ENCODE measurements around the gene PAEP.

Gene PAEP

DNA sequence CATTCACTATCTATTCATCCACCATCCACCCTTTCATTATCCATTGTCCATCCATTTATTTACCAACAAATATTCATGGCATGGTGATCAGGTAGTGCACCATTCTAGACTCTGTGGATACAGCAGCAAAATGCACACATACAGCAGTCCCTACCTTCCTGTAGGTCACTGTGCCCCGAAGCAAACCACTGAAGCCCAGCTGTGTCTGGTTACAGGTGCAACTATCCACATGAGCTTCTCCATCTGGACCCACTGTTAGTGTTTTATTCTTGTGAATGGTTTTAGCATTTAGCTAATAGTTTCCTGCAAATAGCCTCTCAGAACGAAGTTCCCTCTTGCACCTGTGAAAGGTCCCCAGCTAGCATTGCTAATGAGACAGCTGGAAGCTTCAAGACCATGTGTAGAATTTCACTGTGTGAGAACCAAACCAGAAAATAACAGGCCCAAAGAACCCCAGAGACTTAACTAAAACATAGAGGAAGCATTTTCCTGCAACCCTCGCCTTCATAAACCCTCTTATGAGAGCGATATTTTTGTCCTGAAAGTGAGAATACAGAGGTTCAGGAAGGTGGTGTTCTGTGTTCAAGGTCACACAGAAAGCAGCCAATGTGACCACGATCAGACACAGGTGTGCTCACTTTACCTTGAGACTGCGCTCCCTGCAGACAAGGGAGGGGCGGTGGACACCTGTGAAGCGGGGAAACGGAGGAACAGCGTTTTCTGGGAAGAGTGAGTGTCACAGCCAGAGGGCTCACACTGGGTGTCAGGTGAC is 18.5 kb downstream of the PAEP start:
- DNase-seq (ENCODE audit: low read depth): no peak

DNA sequence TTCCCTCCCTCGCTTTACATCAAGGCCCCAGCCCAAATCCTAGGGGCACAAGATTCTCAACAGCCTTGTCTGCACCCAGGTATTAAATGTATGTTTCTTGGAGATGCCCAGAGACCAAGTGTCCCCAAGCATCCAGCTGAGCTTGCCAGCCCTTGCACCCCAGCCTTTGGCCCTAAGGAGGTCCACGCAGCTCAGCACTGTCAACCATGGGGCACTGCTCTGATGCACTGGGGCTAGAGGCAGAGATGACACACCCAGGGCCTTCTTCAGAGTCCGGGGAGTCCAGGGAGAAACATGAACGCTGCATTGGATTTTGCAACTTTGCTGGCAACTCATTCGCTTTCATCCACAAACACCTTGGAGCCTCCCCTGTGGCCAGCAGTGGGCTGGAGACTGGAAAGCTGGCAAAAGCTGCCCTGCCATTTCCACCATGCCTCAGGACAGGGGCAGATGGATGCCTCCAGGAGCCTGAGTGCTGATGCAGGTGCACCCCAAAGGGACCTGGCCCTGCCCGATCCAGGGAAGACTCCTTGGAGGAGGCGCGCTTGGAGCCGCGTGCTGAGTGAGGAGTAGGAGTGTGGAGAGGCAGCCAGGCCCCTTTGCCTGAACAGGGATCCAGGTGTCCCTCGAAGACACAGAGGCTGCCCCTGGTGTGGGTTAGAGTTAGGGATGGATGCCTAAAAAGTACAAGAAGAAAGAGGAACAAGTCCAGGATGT is 19.3 kb downstream of the PAEP start:
- DNase-seq (ENCODE audit: low read depth): no peak

DNA sequence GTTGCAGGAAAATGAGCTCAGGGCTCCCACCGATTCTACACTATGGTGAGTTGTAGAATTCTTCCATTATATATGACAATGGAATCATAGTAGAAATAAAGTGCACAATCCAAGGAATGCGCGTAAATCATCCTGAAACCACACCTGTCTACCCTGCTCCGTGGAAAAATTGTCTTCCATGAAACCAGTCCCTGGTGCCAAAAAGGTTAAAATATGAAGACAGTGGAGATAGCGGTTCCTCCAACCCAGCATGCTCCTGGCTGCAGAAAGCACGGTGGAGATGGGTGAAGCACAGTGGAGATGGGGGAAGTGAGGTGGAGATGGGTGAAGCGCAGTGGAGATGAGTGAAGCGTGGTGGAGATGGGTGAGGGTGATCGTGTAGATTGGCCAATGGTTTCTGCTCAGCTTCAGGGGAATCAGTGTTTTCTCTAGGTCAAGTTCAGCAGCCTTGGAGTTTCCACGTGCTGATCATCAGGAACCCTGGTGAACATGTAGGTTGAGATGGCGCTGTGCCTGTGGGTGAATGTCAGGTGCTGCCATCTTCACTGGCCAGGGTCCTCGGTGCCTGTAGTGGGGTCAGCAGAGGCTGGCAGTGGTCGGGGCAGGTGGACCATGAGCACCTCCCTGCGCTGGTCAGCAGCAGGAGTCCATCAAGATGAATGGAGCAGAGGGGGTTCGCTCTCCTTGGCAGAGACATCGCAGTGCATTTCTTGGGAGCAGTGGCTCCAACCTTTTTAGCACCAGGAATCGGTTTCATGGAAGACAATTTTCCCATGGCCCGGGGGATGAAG is 20.3 kb downstream of the PAEP start:
- DNase-seq (ENCODE audit: low read depth): no peak

DNA sequence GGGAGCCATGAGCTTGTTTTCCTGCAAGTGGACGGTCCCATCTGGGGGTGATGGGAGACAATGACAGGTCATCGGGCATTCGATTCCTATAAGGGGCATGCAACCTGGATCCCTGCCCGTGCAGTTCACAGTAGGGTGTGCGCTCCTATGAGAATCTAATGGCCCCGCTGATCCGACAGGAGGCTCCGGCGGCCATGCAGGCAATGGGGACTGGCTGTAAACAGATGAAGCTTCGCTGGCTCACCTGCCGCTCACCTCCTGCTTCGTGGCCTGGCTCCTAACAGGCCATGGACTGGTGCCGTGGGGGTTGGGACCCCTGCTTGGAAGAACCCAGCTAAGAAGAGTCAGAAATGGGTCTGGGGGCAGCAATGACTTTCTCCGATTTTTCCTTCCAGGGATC is 21.0 kb downstream of the PAEP start:
- no peak for DNase-seq (ENCODE audit: low read depth)

DNA sequence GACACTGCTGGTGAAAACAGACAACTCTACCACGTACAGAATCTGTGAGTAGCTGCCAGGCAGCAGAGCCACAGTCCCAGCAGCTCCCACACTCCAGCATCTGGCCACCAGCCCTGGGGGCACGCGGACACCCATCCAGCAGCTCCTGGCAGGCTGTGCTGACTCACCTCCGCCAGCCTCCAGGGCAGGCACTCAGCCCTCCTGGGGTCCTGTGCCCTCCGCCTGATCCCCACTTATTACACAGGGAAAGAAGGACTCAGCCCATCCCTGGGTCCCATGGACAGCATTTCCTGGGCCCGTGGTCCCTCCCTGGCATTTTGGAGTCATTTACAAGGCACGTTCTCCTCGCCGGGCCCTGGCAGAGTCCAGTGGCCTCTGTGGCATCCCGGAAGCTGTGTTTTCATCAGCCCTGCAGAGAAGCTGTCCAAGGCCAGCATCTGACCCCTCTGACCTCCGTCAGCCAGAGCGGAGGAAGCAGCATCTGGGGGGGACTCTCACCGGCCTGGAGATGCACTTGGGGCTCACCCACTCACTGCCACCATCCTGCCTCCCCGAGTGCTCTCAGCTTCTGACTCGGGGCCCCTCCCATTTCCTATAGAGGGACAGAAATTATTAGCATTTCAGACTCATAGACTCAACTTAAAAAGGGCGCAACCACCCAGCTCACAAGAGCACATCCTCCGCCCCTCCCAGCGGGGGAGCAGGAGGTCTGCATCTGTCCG is 21.6 kb downstream of the PAEP start:
- DNase-seq (ENCODE audit: low read depth): no peak

DNA sequence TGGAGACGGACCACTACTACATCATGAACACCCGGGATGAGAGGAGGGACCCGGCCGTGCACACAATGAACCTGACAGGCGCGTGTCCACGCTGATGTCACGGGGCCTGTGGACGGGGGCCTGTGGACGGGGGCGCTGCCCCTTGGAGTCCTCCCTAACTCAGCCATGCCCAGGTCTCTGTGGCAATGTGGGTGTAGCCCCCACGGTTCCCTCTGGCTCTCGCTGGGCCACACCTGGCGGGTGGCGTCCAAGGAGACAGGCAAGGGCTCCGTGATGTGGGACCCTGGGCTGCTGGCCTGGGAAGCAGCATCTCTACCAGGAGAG is 22.1 kb downstream of the PAEP start:
- DNase-seq (ENCODE audit: low read depth): no peak

DNA sequence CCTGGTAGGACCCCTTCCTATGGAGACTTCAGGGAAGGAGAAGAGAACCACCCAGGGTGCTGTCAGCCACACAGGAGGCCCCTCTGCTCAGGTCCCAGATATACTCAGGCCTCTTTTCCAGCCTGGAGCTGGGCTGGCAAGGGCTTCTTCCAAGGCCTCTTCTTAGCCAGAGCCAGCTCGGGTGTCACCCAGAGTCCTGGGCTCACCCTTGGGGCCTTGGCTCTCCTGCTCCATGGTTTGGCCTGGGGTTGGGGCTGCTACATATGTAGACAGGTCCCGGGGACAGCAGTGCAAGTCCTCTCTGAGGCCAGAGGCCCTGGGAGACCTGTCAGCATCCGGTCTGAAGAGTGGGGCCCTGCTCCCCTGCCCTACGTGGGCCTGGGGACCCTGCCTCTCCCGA is 22.8 kb downstream of the PAEP start:
- no peak for DNase-seq (ENCODE audit: low read depth)

DNA sequence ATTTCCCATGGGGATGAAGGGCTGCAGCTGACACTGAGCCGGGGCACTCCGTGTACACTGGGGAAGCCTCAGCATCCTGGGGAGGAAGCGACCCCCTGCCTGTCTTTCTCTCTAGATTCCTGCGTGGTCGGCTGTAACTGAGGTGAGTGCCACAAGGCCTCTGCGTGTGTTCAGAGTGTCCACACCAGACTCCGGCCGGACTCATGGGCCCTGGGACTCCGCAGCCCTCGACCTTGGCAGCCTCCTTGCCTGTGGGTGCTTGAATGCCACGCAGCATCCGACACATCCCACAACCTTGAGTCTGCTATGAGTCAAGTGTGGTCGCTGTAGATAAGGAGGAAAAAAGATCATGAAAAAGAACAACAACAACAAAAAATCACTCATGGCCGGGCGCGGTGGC is 23.4 kb downstream of the PAEP start:
- no peak for DNase-seq (ENCODE audit: low read depth)

DNA sequence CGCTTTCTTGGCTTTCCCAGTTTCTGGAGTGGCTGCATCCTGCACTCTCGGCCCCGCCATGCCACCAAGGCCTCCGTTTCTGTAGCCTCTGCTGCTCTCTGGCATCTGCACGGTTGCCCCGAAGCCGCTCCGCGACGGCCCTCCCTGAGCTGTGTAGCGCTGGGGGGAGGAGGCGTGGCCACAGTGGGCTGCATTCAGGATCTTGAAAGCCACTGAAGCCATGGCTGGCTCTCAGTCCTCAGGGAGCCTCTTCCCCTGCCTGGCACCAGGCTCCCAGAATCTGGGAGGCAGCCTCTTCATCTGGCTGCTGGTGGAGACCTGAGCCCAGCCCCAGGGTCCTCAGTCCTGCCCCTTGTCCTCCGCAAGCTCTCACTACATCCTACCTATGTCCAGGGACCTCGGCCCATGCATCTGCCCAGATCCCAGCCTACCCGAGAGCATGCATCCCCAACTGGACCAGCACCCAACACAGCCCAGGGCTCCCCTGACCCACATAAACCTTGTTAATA is 25.1 kb downstream of the PAEP start:
- no peak for DNase-seq (ENCODE audit: low read depth)

DNA sequence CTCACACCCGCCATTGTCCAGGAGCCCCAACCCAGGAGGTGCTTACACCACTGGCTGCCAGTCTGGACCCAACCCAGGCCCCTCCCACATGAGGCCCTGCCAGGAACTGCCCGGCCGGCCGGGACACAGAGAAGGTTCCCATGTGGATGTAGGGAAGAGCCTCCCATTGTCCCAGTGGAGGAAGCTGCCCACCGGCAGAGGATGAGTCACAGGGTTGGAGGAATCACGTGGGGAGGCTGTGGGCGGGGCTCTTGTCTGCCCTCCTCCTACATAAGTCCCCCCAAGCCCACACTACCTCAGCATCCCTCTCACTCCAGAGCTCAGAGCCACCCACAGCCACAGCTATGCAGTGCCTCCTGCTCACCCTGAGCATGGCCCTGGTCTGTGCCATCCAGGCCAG is 26.1 kb downstream of the PAEP start:
- DNase-seq (ENCODE audit: low read depth): no peak

DNA sequence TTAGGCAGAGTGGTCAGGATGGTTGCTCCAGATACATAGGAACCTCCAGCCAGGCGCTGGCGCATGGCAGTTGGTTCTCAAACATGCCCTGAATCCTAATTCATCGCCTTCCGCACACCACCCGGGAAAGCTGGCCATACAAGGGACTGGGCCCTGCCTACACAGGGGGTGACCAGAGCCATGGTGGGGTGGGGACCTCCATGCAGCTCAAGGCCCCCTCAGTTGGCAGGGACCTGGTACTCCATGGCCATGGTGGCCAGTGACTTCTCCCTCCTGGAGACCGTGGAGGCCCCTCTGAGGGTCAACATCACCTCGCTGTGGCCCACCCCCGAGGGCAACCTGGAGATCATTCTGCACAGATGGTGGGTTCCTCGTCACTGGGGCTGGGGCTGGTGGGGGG is 26.8 kb downstream of the PAEP start:
- DNase-seq (ENCODE audit: low read depth): no peak

DNA sequence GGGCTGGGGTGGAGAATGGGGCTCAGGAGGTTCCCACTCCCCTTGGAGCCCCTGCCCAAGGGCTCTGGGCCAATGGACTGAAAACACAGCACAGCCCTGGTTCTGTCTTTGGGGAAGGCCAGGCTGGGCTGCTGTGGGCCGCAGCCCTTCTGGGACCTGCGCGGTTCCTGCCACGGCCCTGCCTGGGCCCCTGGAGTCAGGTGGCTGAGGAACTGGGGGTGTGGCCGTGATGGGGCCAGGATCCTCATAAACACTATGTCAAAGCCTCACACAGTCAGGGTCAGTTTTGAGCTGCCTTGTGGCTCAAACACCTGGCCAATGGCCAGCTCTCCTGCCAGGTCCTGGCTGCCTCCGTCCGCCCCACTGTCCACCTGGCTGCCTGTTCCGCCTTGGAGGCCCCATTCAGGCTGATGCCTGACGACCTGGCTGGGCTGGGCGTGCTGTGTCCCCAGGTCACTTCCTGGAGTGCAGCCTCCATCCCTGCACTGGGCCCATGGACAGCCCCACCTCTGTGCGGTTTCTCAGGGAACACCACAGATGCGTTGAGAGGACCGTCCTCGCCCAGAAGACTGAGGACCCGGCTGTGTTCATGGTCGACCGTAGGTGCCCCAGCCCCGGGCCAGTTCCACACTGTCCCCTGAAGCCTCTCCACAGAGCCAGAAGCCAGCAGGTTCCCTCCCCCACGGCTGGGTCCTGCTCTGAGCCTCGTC is 27.5 kb downstream of the PAEP start:
- no peak for DNase-seq (ENCODE audit: low read depth)

DNA sequence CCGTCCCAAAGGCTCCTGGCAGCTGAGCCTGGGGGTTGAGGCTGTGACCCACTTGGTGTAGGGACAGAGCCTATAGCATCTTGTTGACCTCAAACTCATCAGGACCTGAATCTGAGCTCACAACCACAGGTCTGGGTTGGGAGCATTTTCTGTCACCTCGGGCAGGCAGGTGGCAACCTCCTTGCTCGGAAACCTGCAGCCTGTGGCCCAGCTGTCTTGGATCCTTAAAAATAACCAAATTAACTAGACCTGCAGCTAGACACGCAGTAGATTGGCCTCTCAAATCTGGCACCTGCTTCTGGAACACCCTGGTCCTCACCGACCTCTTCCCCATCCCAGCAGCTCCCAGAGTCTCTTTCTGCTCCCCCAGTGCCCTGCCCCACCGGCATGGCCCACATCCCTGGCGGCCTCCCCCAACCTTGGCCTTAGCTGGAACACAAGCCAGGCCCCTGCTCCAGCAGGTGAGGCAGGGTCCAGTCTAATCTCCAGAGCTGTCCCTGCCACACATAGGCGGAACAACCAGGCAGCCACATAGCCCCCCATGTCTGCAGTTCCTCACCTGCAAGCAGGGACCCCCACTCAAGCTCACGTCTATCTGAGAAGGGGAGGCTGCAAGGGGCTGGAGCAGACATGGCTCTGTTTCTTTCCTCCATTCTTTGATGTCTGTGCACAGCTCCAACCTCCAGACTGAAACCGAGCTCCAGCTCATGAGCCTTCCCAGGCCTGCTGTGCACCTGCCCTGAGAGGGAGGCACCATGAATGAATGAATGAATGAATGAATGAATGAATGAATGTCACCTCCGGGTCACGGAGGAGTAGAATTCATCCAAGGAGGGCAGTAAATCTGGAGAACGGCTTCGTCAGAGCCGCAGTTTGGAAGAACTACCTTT is 28.3 kb downstream of the PAEP start:
- DNase-seq (ENCODE audit: low read depth): no peak

DNA sequence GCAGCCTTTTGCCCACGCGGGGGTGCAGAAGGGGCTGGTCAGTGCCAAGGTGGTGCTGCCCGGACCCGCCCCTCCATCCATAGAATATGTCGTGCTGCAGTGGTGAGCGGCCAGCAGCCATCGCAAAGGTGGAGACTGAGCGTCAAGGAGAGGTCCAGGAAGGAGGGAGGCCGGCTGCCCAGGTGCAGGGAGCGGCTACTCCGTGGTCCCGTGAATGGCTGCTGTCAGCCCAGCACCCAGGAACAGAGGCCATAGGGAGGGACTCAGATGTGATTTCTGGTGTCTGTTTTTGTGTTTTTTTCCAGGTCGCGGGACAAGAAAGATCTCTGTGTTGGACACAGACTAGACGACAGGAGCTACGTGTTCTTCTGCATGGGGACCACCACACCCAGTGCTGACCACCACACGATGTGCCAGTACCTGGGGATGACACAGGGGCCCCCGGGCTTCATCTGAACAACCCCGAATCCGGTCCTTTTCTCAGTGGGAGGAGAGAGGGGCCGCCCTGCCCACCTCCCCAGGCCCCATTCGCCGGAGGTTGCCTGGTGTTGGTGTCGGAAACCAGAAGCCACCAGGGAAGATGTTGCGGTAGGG is 29.0 kb downstream of the PAEP start:
- no peak for DNase-seq (ENCODE audit: low read depth)

DNA sequence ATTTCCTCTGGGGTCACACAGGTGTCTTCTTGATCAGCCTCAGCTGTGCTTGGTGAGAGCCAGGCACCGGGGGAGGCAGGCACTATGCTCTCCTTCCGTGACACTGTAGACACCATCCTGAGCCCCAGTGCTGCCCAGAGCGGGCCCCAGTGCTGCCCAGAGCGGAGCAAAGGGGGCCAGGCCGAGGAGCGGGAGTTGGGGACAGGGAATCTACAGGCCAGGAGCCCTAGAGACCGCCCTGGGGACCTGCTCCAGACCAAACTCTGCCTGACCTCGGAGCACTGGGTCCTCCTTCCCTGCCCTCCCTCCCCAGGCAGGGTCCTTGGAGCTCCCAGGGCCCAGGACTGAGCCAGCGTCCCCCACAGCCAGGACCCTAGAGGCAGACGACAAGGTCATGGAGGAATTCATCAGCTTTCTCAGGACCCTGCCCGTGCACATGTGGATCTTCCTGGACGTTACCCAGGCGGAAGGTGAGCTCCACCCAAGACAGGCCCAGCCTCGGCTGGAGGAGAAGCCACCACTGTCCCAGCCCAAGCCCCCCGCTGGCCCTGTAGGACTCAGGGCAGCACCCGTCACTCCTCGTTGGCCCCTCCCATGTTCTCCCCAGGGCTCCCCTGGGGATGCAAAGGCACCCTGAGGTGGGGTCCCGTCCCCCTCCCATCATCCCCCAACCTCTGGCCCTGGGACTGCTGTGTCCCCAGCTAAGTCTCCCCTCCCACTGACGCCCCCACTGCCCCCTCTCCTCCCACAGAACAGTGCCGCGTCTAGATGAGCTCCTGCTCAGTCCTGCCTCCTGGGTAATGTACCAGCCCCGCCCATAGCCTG is 30.2 kb downstream of the PAEP start:
- DNase-seq (ENCODE audit: low read depth): no peak

DNA sequence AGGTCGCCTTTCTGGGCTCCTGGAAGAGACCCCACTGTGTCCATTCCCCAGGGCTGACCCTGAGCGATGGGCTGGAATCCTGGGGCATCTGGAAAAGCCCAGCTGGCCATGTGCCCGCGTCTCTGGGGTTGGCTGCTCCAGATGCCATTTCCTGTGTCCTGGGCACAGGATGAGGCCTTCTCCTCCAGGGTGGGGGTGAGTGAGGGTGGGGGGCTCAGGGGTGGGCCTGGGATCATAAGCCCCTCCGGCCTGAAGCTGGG is 30.7 kb downstream of the PAEP start:
- no peak for DNase-seq (ENCODE audit: low read depth)

DNA sequence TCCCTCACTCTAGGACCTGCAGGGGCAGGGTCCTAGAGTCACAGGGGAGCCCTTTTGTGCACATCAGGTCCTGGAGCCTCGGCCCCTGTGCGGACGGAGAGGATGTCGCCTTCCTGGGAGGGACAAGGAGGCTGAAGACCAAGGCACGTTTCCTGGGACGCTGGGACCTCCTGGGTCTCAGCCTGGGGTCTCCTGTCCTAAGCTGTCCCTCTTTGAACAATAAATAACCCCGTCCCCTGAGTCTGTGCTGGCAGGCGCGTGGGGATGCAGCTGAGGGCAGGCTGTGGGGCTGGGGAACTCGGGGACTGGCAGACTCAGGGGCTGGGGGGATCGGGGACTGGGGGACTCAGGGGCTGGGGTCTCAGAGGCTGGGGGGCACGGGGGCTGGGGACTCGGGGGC is 31.1 kb downstream of the PAEP start:
- DNase-seq (ENCODE audit: low read depth): no peak

DNA sequence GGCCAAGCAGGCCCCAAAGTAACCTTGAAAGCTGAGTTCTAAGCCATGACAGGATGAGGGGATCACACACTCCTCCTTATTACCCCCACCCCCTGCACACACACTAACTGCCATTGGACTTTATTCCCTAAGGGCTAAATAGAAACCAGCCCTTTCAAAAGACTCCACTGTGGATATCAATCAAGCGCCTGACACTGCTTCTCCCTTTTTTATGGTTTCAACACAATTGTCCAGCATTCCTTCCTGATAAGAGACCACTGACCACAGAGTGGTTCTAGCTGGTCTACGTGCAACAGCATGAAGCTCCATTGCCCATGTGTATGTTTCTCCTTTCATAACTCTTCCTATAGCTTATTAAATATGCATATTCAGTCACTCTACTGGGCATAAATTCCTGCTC is 34.7 kb downstream of the PAEP start:
- DNase-seq (ENCODE audit: low read depth): no peak

DNA sequence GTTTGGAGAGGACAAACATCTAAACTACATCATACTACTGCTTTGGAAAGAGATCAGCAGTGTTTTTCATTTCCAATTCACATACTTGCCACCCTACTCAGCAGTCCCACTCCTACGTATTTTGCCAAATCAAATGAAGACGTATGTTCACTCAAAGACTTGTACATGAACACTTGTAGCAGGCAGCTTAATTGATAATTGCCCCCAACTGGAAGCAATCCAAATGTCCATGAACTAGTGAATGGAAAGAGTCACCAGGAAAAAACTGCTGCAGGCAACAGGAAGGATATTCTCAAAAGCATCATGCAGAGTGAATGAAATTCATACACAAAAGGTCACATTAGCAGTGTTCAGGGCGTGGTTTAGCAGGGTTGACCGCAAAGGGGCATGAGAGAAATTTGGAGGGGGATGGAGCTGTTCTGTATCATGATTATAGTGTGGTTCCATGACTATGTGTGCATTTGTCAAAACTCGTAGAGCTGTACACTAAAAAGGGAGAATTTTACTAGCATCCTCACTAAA is 38.8 kb downstream of the PAEP start:
- no peak for DNase-seq (ENCODE audit: low read depth)
